HG03045 (cell line): ENCODE results near the gene LRR1.
A peak's percentile ranks its signal among the peaks of the same experiment; 100 is the strongest.
"Not testable (repeated sequence)": the region's sequence is repeated elsewhere in the genome, so short reads cannot be mapped to it uniquely, and the experiment has no call there.

Source experiments
- ATAC-seq: cut with Tn5 transposase; IDR thresholded peaks from one replicate; pipeline ENCODE4 v1.9.1; 2021; ENCODE audit warnings: mild to moderate bottlenecking, moderate library complexity; ENCODE audit not compliant: unreplicated experiment

LRR1 gene, protein sequence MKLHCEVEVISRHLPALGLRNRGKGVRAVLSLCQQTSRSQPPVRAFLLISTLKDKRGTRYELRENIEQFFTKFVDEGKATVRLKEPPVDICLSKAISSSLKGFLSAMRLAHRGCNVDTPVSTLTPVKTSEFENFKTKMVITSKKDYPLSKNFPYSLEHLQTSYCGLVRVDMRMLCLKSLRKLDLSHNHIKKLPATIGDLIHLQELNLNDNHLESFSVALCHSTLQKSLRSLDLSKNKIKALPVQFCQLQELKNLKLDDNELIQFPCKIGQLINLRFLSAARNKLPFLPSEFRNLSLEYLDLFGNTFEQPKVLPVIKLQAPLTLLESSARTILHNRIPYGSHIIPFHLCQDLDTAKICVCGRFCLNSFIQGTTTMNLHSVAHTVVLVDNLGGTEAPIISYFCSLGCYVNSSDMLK

DNA sequence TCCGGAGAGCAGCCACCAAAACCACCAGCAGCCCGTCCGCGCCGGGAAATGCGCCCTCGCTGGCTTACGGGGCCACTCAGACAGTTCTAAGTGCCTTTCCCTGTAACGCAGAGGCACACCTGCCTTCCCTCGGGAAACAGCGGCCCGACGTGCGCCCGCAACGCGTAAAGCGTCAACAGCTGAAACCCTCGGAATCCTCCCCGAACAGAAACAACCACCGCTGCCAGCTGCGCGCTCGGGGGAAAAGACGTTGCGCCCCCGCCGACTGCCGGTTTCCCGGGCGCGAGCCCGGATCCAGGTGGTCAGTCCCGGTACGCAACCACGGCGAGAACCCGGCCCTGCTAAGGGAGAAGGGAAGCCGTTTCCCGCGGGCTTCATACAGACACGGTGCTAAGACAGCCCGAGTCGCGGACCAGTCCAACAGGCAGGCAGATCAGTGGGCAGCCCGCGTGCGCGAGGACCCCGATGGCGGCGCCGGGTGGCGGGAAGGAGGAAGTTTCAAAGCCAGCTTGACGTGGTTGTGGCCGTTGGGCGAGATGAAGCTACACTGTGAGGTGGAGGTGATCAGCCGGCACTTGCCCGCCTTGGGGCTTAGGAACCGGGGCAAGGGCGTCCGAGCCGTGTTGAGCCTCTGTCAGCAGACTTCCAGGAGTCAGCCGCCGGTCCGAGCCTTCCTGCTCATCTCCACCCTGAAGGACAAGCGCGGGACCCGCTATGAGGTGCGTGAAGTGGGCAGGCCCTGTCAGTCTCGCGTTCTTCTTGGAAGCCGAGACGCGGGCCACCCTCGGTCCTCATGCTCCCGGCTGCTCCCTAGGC is at the start of gene LRR1:
Gene LRR1, plus strand, starts transcription at position 456 of the 816 bp plus-strand sequence. Its CDS starts 81 bp downstream, at position 537.
- ATAC-seq, result peak; percentile 57

DNA sequence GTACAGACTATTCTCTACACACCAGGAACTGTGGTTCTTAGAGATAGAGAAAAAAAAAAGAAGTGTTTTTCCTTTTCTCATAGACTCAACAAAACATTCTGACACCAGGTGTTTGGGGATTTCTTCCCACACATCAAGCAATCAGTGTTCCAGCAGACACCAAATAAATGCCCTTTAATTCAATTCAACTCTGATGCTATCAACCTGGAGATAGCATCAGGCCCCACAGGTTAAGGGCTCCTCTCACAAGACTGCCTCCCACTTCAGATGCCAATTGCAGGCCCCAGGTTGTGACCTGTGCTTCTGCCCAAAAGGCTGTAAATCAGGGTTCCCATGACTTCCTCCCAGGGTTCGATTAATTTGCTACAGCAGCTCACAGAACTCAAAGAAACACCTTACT is 49.3 kb upstream of the LRR1 start:
- no peak for ATAC-seq

DNA sequence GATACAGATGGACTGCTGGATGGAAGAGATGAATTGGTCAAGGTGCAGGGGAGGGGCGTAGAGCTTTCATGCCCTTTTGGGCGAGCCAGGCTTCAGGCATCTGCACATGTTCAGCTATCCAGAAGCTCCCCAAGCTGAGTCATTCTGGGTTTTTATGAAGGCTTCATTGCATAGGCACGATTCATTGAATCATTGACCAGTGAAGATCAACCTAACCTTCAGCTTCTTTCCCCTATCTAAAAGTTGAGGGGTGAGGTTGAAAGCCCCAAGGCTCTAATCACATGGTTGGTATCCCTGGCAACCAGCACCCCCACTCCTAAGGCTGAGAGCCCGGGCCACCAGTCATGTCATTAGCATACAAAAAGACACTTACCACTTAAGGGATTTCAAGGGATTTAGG is 48.9 kb upstream of the LRR1 start:
- ATAC-seq, result no peak

DNA sequence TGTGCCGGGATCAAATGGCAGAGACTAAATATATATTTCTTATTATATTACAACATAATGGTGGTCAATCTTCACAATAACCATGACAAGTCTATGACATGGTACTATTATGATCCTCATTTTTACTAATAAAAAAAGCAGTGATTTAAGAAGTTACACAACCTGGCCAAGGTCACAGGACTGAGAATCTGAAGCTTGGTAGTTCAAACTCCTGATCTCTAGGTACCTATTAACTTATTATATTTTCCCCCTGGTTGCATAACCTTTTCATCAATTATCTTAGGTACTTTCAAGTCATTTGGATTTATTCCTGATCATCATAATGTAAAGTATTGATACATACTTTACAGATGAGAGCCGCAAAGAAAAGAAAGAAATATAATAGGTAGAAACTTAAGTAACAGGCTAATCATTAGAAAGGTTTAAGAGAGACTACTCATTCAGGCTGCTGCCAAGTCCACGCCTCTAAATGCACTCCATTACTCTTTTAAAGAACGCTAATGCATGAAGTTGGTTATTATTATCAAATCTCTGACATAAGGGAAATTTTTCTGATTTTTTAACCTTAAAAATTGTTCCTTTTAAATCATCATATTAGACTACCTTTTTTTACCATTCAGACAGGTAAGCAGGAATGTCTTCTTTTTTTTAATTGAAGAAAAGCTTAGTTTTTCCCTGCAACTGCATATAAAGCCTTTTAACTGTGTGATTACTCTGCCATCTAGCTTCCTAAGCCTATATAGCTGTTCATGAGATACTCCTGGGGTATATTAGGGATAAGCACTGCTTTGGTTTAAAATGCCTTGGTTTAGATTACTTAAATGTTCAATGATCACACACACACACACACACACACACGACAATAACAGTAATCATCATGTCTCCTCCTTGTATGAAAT is 48.2 kb upstream of the LRR1 start:
- ATAC-seq, result no peak

DNA sequence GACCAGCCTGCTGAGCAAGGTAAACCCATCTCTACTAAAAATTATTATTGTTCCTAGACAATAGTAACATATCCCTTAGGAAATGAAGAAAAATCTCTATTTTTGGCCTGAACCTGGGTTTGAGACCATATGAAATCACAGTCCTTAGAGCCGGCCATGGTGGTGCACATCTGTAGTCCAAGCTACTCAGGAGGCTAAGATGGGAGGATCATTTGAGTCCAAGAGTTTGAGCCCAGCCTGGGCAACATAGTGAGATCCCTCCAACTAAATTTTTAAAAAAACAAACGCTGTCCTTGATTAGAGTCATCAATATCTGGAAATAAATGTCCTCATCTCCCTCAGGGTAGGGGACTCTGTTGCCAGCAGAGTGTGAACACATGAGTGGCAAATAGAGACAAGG is 47.2 kb upstream of the LRR1 start:
- ATAC-seq, result no peak

DNA sequence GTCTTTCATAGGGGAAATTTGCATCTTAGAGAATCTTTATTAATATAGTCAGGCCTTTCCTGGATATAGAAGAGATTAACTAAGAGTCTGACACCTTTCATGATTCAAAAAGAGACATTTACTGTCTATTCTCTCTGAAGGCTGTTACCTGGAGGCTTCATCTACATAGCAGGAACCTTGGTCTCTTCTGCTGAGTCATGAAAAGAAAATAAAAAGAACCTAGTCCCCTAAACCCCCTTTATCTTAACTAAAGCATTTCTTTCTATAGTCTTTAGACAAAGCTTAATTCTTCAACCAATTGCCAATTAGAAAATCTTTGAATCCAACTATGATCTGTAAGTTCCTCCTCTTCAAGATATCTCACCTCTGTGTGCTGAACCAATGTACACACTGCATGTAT is 45.6 kb upstream of the LRR1 start:
- ATAC-seq, result no peak

DNA sequence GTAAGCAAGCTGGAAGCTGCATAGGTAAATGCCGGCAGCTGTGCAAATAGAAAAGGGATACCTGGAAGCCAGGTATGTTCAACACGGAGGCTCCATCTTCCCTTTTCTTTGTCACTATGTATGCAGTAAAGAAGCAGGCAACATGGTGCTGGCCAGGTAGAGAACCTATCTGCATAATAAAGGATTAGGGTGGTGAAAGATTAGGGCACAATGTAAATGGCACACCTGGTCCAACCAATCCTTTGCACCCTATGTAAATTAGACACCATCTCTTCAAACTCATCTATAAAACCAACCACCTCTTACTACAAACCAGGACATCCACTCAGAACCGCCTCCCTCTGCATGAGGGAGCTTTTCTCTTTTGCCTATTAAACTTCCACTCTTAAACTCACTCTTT is 44.8 kb upstream of the LRR1 start:
- no peak for ATAC-seq

DNA sequence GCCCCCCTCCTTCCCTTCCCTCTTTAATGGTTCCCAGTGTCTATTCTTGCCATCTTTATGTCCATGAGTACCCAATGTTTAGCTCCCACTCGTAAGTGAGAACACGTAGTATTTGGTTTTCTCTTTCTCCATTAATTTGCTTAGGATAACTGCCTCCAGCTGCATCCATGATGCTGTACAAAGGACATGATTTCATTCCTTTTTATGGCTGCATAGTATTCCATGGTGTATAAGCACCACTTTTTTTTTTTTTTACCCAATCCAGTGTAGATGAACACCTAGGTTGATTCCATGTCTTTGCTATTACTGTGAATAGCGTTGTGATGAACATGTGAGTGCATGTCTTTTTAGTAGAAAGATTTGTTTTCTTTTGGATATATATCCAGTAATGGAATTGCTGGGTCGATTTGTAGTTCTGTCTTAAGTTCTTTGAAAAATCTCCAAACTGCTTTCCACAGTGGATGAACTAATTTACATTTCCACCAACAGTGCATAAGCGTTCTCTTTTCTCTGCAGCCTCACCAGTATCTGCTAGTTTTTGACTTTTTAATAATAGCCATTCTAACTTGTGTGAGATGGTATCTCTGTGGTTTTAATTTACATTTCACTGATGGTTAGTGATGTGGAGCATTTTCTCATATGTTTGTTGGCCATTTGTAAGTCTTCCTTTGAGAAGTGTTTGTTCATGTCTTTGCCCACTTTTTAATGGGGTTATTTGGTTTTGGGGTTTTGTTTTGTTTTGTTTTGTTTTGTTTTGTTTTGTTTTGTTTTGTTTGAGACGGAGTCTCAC is 38.6 kb upstream of the LRR1 start:
- no peak for ATAC-seq

DNA sequence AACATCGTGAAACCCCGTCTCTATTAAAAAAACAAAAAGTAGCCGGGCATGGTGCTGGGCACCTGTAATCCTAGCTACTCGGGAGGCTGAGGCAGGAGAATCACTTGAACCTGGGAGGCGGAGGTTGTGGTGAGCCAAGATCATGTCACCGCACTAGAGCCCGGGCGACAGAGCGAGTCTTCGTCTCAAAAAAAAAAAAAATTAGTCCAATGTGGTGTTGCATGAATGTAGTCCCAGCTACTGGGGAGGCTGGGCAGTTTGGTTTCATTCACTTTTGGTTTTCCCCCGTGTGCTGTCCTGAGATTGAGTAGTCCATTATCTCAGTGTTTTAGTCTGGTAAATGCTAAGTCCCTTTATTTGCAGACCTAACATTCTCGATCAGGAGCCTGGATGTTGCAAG is 32.0 kb upstream of the LRR1 start:
- no peak for ATAC-seq

DNA sequence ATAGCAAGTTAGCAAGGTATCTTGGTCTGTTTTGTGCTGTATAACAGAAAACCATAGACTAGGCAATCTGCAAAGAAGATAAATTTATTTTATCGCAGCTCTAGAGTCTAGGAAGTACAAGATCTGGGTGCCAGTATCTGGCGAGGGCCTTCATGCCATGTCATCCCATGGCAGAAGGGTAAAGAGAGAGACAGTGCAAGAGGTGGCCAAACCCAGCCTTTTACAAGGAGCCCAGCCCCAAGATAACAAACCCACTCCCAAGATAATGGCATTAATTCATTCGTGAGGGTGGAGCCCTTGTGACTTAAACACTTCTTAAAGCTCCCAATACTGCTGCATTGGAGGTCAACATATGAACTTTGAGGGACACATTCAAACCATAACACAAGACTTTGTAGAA is 29.5 kb upstream of the LRR1 start:
- ATAC-seq, result no peak

DNA sequence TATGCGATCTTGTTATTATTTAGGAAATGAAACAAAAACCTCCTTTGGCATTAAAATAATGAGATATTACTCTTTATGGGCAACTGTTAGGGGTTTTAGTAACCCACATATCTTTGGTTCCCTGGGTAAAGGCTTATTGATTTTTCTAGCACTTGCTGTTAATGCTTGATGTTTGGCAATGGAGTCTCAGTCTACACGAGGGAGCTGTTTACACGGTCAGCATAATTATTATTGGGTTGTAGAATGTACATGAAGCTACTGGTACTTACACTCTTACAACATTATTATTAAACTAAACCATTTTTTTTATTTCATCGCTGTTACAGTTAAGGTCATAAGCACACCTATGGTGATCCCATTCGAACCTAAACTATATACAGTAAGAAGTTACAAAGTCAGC is 24.7 kb upstream of the LRR1 start:
- no peak for ATAC-seq

DNA sequence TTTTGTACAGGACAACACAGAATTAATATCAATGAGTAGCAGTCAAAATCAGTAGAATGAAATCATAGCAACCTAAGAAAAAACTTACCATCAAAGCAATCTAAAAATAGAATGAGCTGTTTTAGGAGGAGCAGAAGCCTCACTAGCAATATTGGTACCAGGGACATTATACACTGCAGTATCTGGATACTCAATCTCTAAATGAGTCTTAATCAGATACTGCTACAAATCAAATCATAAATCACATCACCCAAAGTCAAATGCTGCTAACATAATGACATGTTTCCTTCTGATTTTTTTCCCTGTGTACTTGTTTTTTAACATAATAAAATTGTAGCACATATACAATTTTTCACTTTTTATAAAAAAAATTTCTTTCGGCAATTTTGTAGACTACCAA is 20.6 kb upstream of the LRR1 start:
- no peak for ATAC-seq

DNA sequence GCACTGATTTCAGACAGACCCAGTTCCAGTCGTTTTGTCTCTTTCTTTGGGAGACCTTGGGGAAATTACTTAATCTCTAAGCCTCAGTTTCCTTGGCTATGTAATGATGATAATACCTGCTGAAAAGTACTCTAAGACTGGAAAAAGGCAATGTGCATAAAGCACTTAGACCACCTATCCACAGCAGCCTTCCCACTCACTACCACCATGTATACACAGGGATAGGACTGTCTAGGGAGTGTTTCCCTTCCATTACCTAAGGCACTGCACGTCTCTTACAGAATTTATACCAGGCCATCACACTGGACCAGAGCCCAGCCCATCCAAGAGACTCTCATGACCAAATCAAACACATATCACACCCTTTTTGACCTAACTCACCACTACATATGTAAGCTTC is 18.9 kb upstream of the LRR1 start:
- no peak for ATAC-seq

DNA sequence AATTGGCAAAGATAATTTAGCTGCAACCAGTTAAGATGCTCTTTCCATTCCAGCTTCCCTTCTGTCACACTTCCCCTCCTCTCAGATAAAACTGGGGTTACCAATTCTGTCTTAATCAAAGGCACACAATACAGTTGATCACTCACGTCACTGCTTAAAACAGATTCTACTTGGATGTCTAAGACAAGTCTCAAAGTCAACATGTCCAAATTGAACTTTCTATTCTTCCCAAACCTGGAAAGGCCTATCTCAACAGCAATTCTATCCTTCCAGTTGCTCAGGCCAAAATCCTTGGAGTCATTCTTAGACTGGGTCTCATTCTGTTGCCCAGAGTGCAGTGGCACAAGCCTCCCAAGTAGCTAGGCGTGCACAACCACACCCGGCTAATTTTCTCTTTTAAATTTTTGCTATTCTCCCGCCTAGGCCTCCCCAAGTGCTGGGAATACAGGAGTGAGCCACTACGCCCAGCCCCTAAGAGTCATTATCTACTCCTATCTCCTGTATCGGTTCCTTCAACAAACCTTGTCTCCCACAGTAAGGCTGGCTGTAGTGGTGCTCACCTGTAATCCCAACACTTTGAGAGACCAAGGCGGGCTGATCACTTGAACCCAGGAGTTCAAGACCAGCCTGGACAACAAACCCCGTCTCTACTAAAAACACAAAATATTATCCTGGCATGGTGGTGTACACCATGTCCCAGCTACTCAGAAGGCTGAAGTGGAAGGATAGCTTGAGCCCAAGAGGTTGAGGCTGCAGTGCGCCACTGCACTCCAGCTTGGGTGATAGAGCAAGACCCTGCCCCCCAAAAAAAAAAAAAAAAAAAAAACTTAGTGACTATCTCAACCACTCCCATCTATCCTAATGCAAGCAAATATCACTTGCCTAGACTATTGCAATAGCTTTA is 17.3 kb upstream of the LRR1 start:
- no peak for ATAC-seq

DNA sequence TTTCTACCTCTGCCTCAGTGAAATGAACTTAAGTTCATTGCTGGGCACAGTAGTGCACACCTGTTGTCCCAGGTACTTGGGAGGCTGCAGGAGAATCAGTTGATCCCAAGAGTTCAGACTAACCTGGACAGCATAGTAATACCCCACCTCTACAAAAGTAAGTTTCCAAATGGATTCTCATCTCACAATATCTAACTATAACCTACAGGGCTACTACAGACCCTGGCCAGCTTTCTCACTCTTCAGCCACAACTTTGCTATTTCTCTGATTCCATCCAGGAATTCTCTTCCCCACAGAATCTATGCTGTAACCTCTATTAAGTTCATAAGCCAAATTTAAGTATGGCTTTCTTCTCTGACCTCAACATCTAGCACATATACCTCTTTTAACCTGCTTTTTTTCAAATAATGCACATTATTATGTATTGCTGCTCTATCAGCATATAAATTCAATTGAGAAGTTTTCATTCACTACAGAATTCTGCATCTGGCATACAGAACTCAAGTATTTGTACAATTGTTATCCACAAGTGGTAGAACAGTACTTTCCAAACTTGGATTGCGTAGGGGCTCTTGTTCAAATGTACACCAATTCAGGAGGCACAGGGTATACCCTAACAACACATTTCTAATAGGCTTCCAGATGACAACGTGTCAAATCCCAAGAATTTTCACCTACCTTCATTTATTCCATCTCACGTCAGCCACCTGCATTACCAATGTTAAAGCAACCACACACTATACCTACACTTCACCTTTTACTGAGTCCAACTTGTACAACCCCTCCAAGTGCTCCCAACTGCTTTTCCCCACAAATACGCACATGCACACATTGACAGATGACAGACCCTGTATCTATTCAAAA is 16.4 kb upstream of the LRR1 start:
- no peak for ATAC-seq

DNA sequence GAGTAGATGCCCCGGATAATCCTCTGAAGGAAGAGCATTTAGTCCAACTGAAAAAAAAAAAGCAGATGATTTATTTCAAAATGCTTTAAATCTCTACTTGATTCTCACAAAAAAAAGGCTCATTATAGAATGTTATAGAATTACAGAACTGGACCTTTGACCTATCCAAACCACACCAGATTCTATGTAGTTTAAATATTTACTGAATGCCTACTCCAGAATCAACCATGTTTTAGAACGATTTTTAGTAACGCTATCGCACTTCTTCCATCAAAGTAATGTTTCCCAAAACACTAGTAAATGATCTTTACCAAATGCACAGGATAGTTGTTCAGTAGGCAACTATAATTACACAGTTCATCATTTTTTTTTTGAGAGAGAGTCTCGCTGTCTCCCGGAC is 15.1 kb upstream of the LRR1 start:
- no peak for ATAC-seq

DNA sequence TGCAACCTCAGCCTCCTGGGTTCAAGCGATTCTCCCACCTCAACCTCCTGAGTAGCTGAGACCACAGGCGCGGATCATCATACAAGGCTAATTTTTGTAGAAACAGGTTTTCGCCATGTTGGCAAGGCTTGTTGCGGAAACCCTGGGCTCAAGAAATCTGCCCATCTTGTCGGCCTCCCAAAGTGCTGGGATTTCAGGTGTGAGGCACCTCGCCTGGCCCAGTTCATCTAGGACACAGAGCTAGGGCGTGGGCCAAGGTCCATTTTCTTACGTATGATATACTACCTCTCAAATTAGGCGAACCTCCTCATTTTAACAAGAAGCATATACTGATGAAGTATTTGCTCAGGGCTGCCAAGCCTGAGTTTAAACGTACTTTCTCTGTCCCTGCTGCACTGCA is 14.7 kb upstream of the LRR1 start:
- no peak for ATAC-seq

DNA sequence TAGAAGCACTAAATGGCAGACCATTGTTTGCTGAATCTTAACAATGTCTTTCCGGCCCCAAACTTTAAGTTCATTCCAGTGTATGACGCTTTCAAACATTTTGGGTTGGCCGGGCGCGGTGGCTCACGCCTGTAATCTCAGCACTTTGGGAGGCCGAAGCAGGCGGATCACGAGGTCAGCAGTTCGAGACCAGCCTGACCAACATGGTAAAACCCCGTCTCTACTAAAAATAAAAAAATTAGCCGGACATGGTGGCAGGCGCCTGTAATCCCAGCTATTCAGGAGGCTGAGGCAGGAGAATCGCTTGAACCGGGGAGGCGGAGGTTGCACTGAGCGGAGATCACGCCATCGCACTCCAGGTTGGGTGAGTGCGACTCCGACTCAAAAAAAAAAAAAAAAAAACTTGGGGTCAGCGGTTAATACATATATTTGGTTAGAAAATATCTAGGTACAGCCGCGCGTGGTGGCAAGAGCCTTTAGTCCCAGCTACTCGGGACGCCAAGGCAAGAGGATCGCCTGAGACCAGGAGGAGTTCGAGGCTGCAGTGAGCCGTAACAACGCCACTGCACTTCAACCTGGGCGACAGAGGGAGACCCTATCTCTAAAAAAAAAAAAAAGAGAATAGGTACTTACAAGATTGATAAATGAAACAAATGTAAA is 13.6 kb upstream of the LRR1 start:
- not testable (repeated sequence) for ATAC-seq
